ENCODE results near the gene ZNF576.

ZNF576 gene

GRCh38 chr19:43596842-43597461 lies 557 bp downstream of the ZNF576 start:
- Histone ChIP-seq H3K27me3 (ENCODE audit: insufficient read depth, poor library complexity, severe bottlenecking) (no peaks in the 10 kb centered on the region), H3K4me3 (replicated peaks; ENCODE audit: insufficient read depth, low read length) (peak overlapping the region; percentile 58), H3K27ac (replicated peaks) (peak overlapping the region; percentile 100)
- peak in 1 of 2 experiments; percentile 5 for DNase-seq (ENCODE audit: low read depth in 1 of 2, low spot score in 1 of 2)
- TF ChIP-seq CTCF (IDR thresholded peaks at IDR 0.05; ENCODE audit: insufficient read depth, low read length) (no peak), REST (IDR thresholded peaks at IDR 0.05; ENCODE audit: insufficient replicate concordance, low read depth) (no peak), GABPA (IDR thresholded peaks at IDR 0.05; ENCODE audit: low read depth) (no peak), SPI1 (IDR thresholded peaks at IDR 0.05; ENCODE audit: borderline replicate concordance, low read depth) (no peak), POLR2AphosphoS5 (IDR thresholded peaks at IDR 0.05; ENCODE audit: low read depth) (no peak; the same call in 1 of the 2 replicates)

GRCh38 chr19:43597876-43598275 lies 1.5 kb downstream of the ZNF576 start:
- H3K27ac ChIP-seq (replicated peaks) = no peak overlapping the region
- no peaks in the 10 kb centered on the region for H3K27me3 ChIP-seq (ENCODE audit: insufficient read depth, poor library complexity, severe bottlenecking)
- H3K4me3 ChIP-seq (replicated peaks; ENCODE audit: insufficient read depth, low read length) = peak overlapping the region; percentile 58
- TF ChIP-seq CTCF (IDR thresholded peaks at IDR 0.05; ENCODE audit: insufficient read depth, low read length) (no peak), REST (IDR thresholded peaks at IDR 0.05; ENCODE audit: insufficient replicate concordance, low read depth) (no peak), POLR2AphosphoS5 (IDR thresholded peaks at IDR 0.05; ENCODE audit: low read depth) (no peak), GABPA (IDR thresholded peaks at IDR 0.05; ENCODE audit: low read depth) (no peak), SPI1 (IDR thresholded peaks at IDR 0.05; ENCODE audit: borderline replicate concordance, low read depth) (no peak)
- peak in 1 of 2 experiments; percentile 7 for DNase-seq (ENCODE audit: low read depth in 1 of 2, low spot score in 1 of 2)

GRCh38 chr19:43598445-43599240 lies 2.2 kb downstream of the ZNF576 start:
- Histone ChIP-seq H3K4me3 (replicated peaks; ENCODE audit: insufficient read depth, low read length) (no peak overlapping the region), H3K27ac (replicated peaks) (no peak overlapping the region), H3K27me3 (ENCODE audit: insufficient read depth, poor library complexity, severe bottlenecking) (no peaks in the 10 kb centered on the region)
- no peak for DNase-seq (ENCODE audit: low read depth in 1 of 2, low spot score in 1 of 2)
- TF ChIP-seq GABPA (IDR thresholded peaks at IDR 0.05; ENCODE audit: low read depth) = no peak
- no peak for TF ChIP-seq POLR2AphosphoS5 (IDR thresholded peaks at IDR 0.05; ENCODE audit: low read depth)
- TF ChIP-seq CTCF (IDR thresholded peaks at IDR 0.05; ENCODE audit: insufficient read depth, low read length) = no peak
